Erythroblast (primary cell): ENCODE data around the gene NEXN.

Experiments used
- GATA1 ChIP-seq: IDR thresholded peaks from 2 replicates; pipeline ENCODE4 v1.6.1; 2011; ENCODE audit warnings: low read depth, mild to moderate bottlenecking, control low read depth, low read length, moderate library complexity
- POLR2A ChIP-seq: IDR thresholded peaks from 2 replicates; pipeline ENCODE4 v1.6.1; 2011; ENCODE audit warnings: mild to moderate bottlenecking, low read length

GRCh38 chr1:77955709-77956108 is 67.3 kb downstream of the NEXN start:
- TF ChIP-seq POLR2A = no peak
- no peak for TF ChIP-seq GATA1
